GM12878 (cell line): ENCODE measurements around the gene HBA1. TPM values are rescaled to one million over a fixed set of nuclear protein-coding genes. Genes with fewer than 3 reads are reported as not detected.

Source experiments
- ATAC-seq: fragments of 200-7000 bp; cut with Tn5 transposase; 3 replicates; pipeline ENCODE4 v1.9.1; 2020; ENCODE audit warnings: mild to moderate bottlenecking, moderate library complexity
- BruUV-seq: library from RNA; stranded (reverse); fragments of 400-500 nt; replicated peaks from 2 replicates; lab custom pipeline; 2021; lab: Mats Ljungman, UMichigan
- CTCF ChIA-PET: fragments of 300-600 bp; sonication (Branson Sonifier 250); formaldehyde crosslinking; extraction: SDS; loops from one replicate; lab custom pipeline; 2021; ENCODE audit warnings: inconsistent platforms; lab: Yijun Ruan, JAX
- POLR2A ChIA-PET: fragments of 350-600 bp; formaldehyde crosslinking; extraction: SDS; loops from one replicate; lab custom pipeline; 2021; ENCODE audit warnings: inconsistent platforms; lab: Charles Lee
- RAD21 ChIA-PET: fragments of 300-600 bp; sonication (Branson Sonifier 250); formaldehyde crosslinking; loops from one replicate; lab custom pipeline; 2023; ENCODE audit warnings: antibody characterized with exemption; ENCODE audit not compliant: unreplicated experiment; lab: Charles Lee
- SMC1A ChIA-PET: fragments of 300-600 bp; sonication (Branson Sonifier 250); formaldehyde crosslinking; loops from one replicate; lab custom pipeline; 2023; ENCODE audit not compliant: unreplicated experiment, uncharacterized antibody; lab: Charles Lee
- DNase-seq: peaks from one replicate; pipeline ENCODE4 v3.0.0-alpha.2; 2011; ENCODE audit warnings: low read depth, low spot score
- FAIRE-seq: peaks from 3 replicates; lab custom pipeline; 2011; peaks lifted over from hg19 to GRCh38; lab: Jason Lieb, UNC
- H2AFZ ChIP-seq: 2 replicates; pipeline ENCODE4 v1.6.0; 2011; ENCODE audit warnings: low read depth, low read length, control low read depth; ENCODE audit not compliant: control insufficient read depth
- H3K27ac ChIP-seq: 2 replicates; pipeline ENCODE4 v1.5.1; 2011; ENCODE audit warnings: control low read depth; ENCODE audit not compliant: control insufficient read depth, insufficient read depth
- H3K27me3 ChIP-seq, 2 experiments: replicated peaks in 1 of 2; 2 replicates each; pipeline versions ENCODE4 v1.6.0 to v1.6.1; 2011; ENCODE audit warnings: low read length in 1 of 2; ENCODE audit not compliant: control insufficient read depth in 2 of 2, insufficient read depth in 2 of 2
- H3K36me3 ChIP-seq, 2 experiments: 2 replicates each; pipeline ENCODE4 v1.5.1; 2011; ENCODE audit warnings: low read length in 1 of 2; ENCODE audit not compliant: control insufficient read depth in 2 of 2, insufficient read depth in 2 of 2
- H3K4me1 ChIP-seq: 2 replicates; pipeline ENCODE4 v1.6.1; 2011; ENCODE audit warnings: mild to moderate bottlenecking, low read length, moderate library complexity, mixed read lengths; ENCODE audit not compliant: control insufficient read depth, insufficient read depth
- H3K4me2 ChIP-seq: 2 replicates; pipeline ENCODE4 v1.6.0; 2011; ENCODE audit warnings: control low read depth; ENCODE audit not compliant: control insufficient read depth, insufficient read depth
- H3K4me3 ChIP-seq: fragments of 200-600 bp; sonication (generic); 2 replicates; pipeline ENCODE4 v1.5.1; 2016
- H3K79me2 ChIP-seq: 2 replicates; pipeline ENCODE4 v1.6.0; 2011; ENCODE audit warnings: low read length; ENCODE audit not compliant: control insufficient read depth, insufficient read depth
- H3K9ac ChIP-seq: 2 replicates; pipeline ENCODE4 v1.8.0; 2011; ENCODE audit warnings: low read length, control low read depth, mixed read lengths; ENCODE audit not compliant: control insufficient read depth, insufficient read depth
- H3K9me3 ChIP-seq: replicated peaks from 3 replicates; pipeline ENCODE4 v1.5.1; 2011; ENCODE audit warnings: mild to moderate bottlenecking, low read length; ENCODE audit not compliant: control insufficient read depth, insufficient read depth
- H4K20me1 ChIP-seq: 2 replicates; pipeline ENCODE4 v1.6.0; 2011; ENCODE audit not compliant: control insufficient read depth, insufficient read depth
- IKZF1 ChIP-seq: fragments of 450-650 bp; conservative IDR thresholded peaks from 2 replicates; pipeline ENCODE4 v1.6.1; 2017; ENCODE audit warnings: antibody characterized with exemption, mild to moderate bottlenecking
- IRF4 ChIP-seq: IDR thresholded peaks from 2 replicates; pipeline ENCODE4 v1.6.1; 2011; ENCODE audit warnings: low read depth, low read length
- KLF5 ChIP-seq: fragments of 450-650 bp; IDR thresholded peaks from 2 replicates; pipeline ENCODE4 v1.6.1; 2014; ENCODE audit warnings: mild to moderate bottlenecking; ENCODE audit not compliant: partially characterized antibody
- MLLT1 ChIP-seq: fragments of 450-650 bp; IDR thresholded peaks from 2 replicates; pipeline ENCODE4 v1.6.1; 2016; ENCODE audit warnings: mild to moderate bottlenecking
- NR2C1 ChIP-seq: fragments of 450-650 bp; IDR thresholded peaks from 2 replicates; pipeline ENCODE4 v1.6.1; 2017; ENCODE audit warnings: antibody characterized with exemption, mild to moderate bottlenecking, moderate library complexity
- NR2C2 ChIP-seq: IDR thresholded peaks from 2 replicates; pipeline ENCODE4 v1.6.1; 2011; ENCODE audit warnings: borderline replicate concordance, low read depth; ENCODE audit not compliant: control insufficient read depth, insufficient read length
- POU2F2 ChIP-seq: IDR thresholded peaks from 3 replicates; pipeline ENCODE4 v1.6.1; 2011; ENCODE audit warnings: low read depth, mild to moderate bottlenecking, low read length, borderline replicate concordance
- RFX5 ChIP-seq: IDR thresholded peaks from 2 replicates; pipeline ENCODE4 v1.6.1; 2011; ENCODE audit warnings: low read depth, low read length, improper control_type of control experiment
- SIN3A ChIP-seq: IDR thresholded peaks from 2 replicates; pipeline ENCODE4 v1.6.1; 2012; ENCODE audit warnings: low read depth, low read length, improper control_type of control experiment
- SIX5 ChIP-seq: IDR thresholded peaks from 2 replicates; pipeline ENCODE4 v1.6.1; 2011; ENCODE audit warnings: mild to moderate bottlenecking, low read depth, low read length, moderate library complexity; ENCODE audit not compliant: severe bottlenecking
- SKIL ChIP-seq: fragments of 450-650 bp; IDR thresholded peaks from 2 replicates; pipeline ENCODE4 v1.6.1; 2017; ENCODE audit warnings: mild to moderate bottlenecking, low read depth, inconsistent platforms; ENCODE audit not compliant: poor library complexity, severe bottlenecking
- ZBTB11 ChIP-seq: fragments of 450-650 bp; formaldehyde crosslinking; IDR thresholded peaks from 2 replicates; pipeline ENCODE4 v1.5.0; 2022; ENCODE audit warnings: mild to moderate bottlenecking, missing genetic modification characterization
- ZBTB40 ChIP-seq: fragments of 450-650 bp; IDR thresholded peaks from 2 replicates; pipeline ENCODE4 v1.6.1; 2016; ENCODE audit warnings: mild to moderate bottlenecking, moderate library complexity, borderline replicate concordance
- WGBS: methylation state at CpG from one replicate; pipeline ENCODE4 v1.1.6; 2016; ENCODE audit warnings: low lambda C conversion rate; ENCODE audit not compliant: insufficient replicate concordance, insufficient coverage; ENCODE audit errors: missing lambda C conversion rate; 5-methylcytosine and 5-hydroxymethylcytosine counted together
- in situ Hi-C: fragments of 300-500 bp; cut with MboI; formaldehyde crosslinking; loops from 9 replicates; pipeline ENCODE4 v1.14.3; 2018; ENCODE audit warnings: mixed read lengths
- intact Hi-C: fragments of 100-400 bp; cut with micrococcal nuclease; formaldehyde crosslinking; loops from one replicate; pipeline ENCODE4 v1.14.2; 2022; ENCODE audit not compliant: unreplicated experiment
- polyA plus RNA-seq, 11 experiments: library from polyadenylated mRNA; depleted of rRNA in 4 of 11; unstranded in 6 of 11; stranded (reverse) in 5 of 11; fragments of >200 nt; fragmentation: Nextera tagmentation in 4 of 11; fragmentation: Illumina TruSeq in 1 of 11; extraction: Ambion mirVana in 4 of 11; extraction: Trizol in 1 of 11; gene quantifications; 1 replicate in 1 of 11; 2 replicates in 10 of 11; pipeline versions ENCODE4 v1.2.1 to v1.2.3, GENCODE V29; 2011 to 2016; ENCODE audit warnings: inconsistent platforms in 2 of 11, missing spikeins in 2 of 11, low read depth in 1 of 11
- total RNA-seq, 4 experiments: library from RNA; depleted of rRNA in 3 of 4; stranded (reverse); fragments of >200 nt in 3 of 4; fragmentation: Illumina TruSeq in 1 of 4; extraction: Trizol in 1 of 4; gene quantifications; 2 replicates each; pipeline versions ENCODE4 v1.2.1 to v1.2.3, GENCODE V29; 2013 to 2021

HBA1 gene
- total and polyA plus RNA-seq, 10 of the 15 experiments (the other 5 are each of a cell fraction or from before 2014, with no cell fraction given), result 0.28 to 3.5 (median 0.83) TPM; not detected in 5

GRCh38 chr16:133716-134115 lies 42.8 kb upstream of the HBA1 start:
- no peak overlapping the region for H3K9ac ChIP-seq
- no peak overlapping the region for H3K4me2 ChIP-seq
- H3K27ac ChIP-seq, result no peak overlapping the region
- intact Hi-C loops (no loop called here), in situ Hi-C loops (no loop called here)
- H2AFZ ChIP-seq, result no peak overlapping the region
- WGBS, result 91% methylated on average over 2 of the region's 2 CpGs
- POLR2A ChIA-PET, result interaction anchor here (0.6 kb wide), 1 partner anchor 212 kb away, joined by 4 read pairs; no protein-coding TSS in a partner anchor
- CTCF ChIA-PET, result interaction anchor here (0.7 to 0.9 kb wide), 3 partner anchors 15 to 55 kb away, joined by 3 read pairs; no protein-coding TSS in a partner anchor
- ATAC-seq (no peak), DNase-seq (no peak), FAIRE-seq (no peak)
- no peaks in the 10 kb centered on the region for H4K20me1 ChIP-seq
- peaks cover 32% of the 10 kb centered on the region for H3K79me2 ChIP-seq
- no peak overlapping the region for H3K4me3 ChIP-seq
- no peaks in the 10 kb centered on the region; the same call in 2 of the 3 replicates for H3K9me3 ChIP-seq
- H3K4me1 ChIP-seq, result peaks cover 13% of the 10 kb centered on the region
- BruUV-seq, result TSS peak; percentile 39
- no peaks in the 10 kb centered on the region; a peak in 1 of 4 replicates for H3K36me3 ChIP-seq
- H3K27me3 ChIP-seq, result no peaks in the 10 kb centered on the region
- SMC1A ChIA-PET, result interaction anchor here (1.0 to 1.7 kb wide), 3 partner anchors 16 to 68 kb away, joined by 3 to 4 read pairs (median 3); no protein-coding TSS in a partner anchor
- RAD21 ChIA-PET, result no interaction called here
- TF ChIP-seq ZBTB11 (CRISPR knock-in tag), result no peak
- no peak for TF ChIP-seq NR2C2
- TF ChIP-seq KLF5, result no peak
- no peak for TF ChIP-seq SIX5
- no peak for TF ChIP-seq IKZF1
- no peak for TF ChIP-seq MLLT1
- no peak for TF ChIP-seq IRF4
- TF ChIP-seq SIN3A, result no peak
- no peak for TF ChIP-seq NR2C1
- TF ChIP-seq SKIL, result no peak
- TF ChIP-seq ZBTB40, result no peak
- TF ChIP-seq RFX5, result no peak
- no peak for TF ChIP-seq POU2F2
